HEK293 (cell line): ENCODE results near the gene TTLL11.

Experiments used
- CTCF ChIA-PET: fragments of 350-600 bp; formaldehyde crosslinking; extraction: SDS; loops from one replicate; lab custom pipeline; 2021; ENCODE audit warnings: antibody characterized with exemption; lab: Yijun Ruan, JAX
- POLR2A ChIA-PET: fragments of 300-600 bp; formaldehyde crosslinking; extraction: SDS; loops from one replicate; lab custom pipeline; 2020; ENCODE audit warnings: antibody characterized with exemption, inconsistent platforms; lab: Yijun Ruan, JAX
- H3K27ac ChIP-seq: fragments of 200-500 bp; sonication (Bioruptor generic); 2 replicates; pipeline ENCODE4 v1.5.1; 2014; ENCODE audit warnings: low read depth, low read length, control low read depth, inconsistent platforms; ENCODE audit errors: extremely low read depth
- H3K36me3 ChIP-seq, 2 experiments: fragments of 200-500 bp in 1 of 2; sonication (Bioruptor generic) in 1 of 2; 1 replicate in 1 of 2; 2 replicates in 1 of 2; pipeline ENCODE4 v1.5.1; 2014 to 2017; ENCODE audit warnings: inconsistent platforms in 2 of 2, low read length in 2 of 2; ENCODE audit not compliant: control insufficient read depth in 2 of 2, insufficient read depth in 1 of 2
- H3K4me1 ChIP-seq: fragments of 200-500 bp; sonication (Bioruptor generic); 2 replicates; pipeline ENCODE4 v1.5.1; 2014; ENCODE audit warnings: mild to moderate bottlenecking, low read length, inconsistent platforms; ENCODE audit not compliant: control insufficient read depth, insufficient read depth
- H3K4me3 ChIP-seq: 2 replicates; pipeline ENCODE4 v1.5.1; 2011; ENCODE audit warnings: low read depth, mild to moderate bottlenecking, control low read depth, low read length, moderate library complexity
- H3K9me3 ChIP-seq: fragments of 200-500 bp; sonication (Bioruptor generic); 2 replicates; pipeline ENCODE4 v1.5.1; 2014; ENCODE audit warnings: low read depth, low read length, inconsistent platforms; ENCODE audit not compliant: control insufficient read depth, insufficient read depth
- EGR2 ChIP-seq: fragments of 450-650 bp; formaldehyde crosslinking; IDR thresholded peaks from 2 replicates; pipeline ENCODE4 v1.5.1; 2016; ENCODE audit warnings: low read depth, missing biosample characterization, missing genetic modification characterization
- GLIS1 ChIP-seq: fragments of 450-650 bp; formaldehyde crosslinking; IDR thresholded peaks from 2 replicates; pipeline ENCODE4 v1.5.1; 2016; ENCODE audit warnings: missing biosample characterization, missing genetic modification characterization
- HOXC10 ChIP-seq: sonication (generic); formaldehyde crosslinking; IDR thresholded peaks from 2 replicates; pipeline ENCODE4 v1.8.1; 2023; ENCODE audit warnings: mild to moderate bottlenecking, missing genetic modification reagents
- KLF8 ChIP-seq: fragments of 450-650 bp; formaldehyde crosslinking; IDR thresholded peaks from 2 replicates; pipeline ENCODE4 v1.5.1; 2016; ENCODE audit warnings: missing biosample characterization, missing genetic modification characterization
- PRDM1 ChIP-seq: fragments of 450-650 bp; formaldehyde crosslinking; IDR thresholded peaks from 2 replicates; pipeline ENCODE4; 2016; ENCODE audit warnings: missing biosample characterization, missing genetic modification characterization
- PRDM6 ChIP-seq: fragments of 450-650 bp; formaldehyde crosslinking; IDR thresholded peaks from 2 replicates; pipeline ENCODE4 v1.5.1; 2017; ENCODE audit warnings: missing biosample characterization, missing genetic modification characterization
- REST ChIP-seq: fragments of 450-650 bp; formaldehyde crosslinking; IDR thresholded peaks from 2 replicates; pipeline ENCODE4 v1.5.1; 2016; ENCODE audit warnings: missing biosample characterization, missing genetic modification characterization
- SALL2 ChIP-seq: fragments of 450-650 bp; formaldehyde crosslinking; IDR thresholded peaks from 2 replicates; pipeline ENCODE4 v1.5.0; 2017; ENCODE audit warnings: missing biosample characterization, mild to moderate bottlenecking, missing genetic modification characterization, borderline replicate concordance
- SETDB1 ChIP-seq: IDR thresholded peaks from one replicate; pipeline ENCODE4 v1.6.1; 2017; ENCODE audit warnings: mild to moderate bottlenecking, low read length, moderate library complexity, mixed read lengths; ENCODE audit not compliant: insufficient read length
- ZEB2 ChIP-seq: fragments of 450-650 bp; formaldehyde crosslinking; IDR thresholded peaks from 2 replicates; pipeline ENCODE4 v1.5.1; 2016; ENCODE audit warnings: missing biosample characterization, missing genetic modification characterization
- ZFHX2 ChIP-seq: fragments of 450-650 bp; formaldehyde crosslinking; conservative IDR thresholded peaks from 2 replicates; pipeline ENCODE4 v1.5.1; 2016; ENCODE audit warnings: missing biosample characterization, missing genetic modification characterization
- ZNF140 ChIP-seq: fragments of 450-650 bp; formaldehyde crosslinking; IDR thresholded peaks from 2 replicates; pipeline ENCODE4 v1.5.1; 2016; ENCODE audit warnings: missing biosample characterization, missing genetic modification characterization
- ZNF148 ChIP-seq: fragments of 450-650 bp; formaldehyde crosslinking; IDR thresholded peaks from 2 replicates; pipeline ENCODE4 v1.5.0; 2017; ENCODE audit warnings: missing biosample characterization, missing genetic modification characterization, borderline replicate concordance
- ZNF2 ChIP-seq: fragments of 450-650 bp; formaldehyde crosslinking; IDR thresholded peaks from 2 replicates; pipeline ENCODE4 v1.5.1; 2016; ENCODE audit warnings: missing biosample characterization, missing genetic modification characterization
- ZNF248 ChIP-seq: fragments of 450-650 bp; formaldehyde crosslinking; IDR thresholded peaks from 2 replicates; pipeline ENCODE4 v1.5.1; 2017; ENCODE audit warnings: missing biosample characterization, missing genetic modification characterization
- ZNF26 ChIP-seq: fragments of 450-650 bp; formaldehyde crosslinking; IDR thresholded peaks from 2 replicates; pipeline ENCODE4 v1.5.1; 2016; ENCODE audit warnings: missing biosample characterization, missing genetic modification characterization
- ZNF274 ChIP-seq, 2 experiments: fragments of 200-500 bp in 1 of 2; fragments of 450-650 bp in 1 of 2; sonication (Bioruptor generic) in 1 of 2; formaldehyde crosslinking in 1 of 2; IDR thresholded peaks; 2 replicates each; pipeline versions ENCODE4 v1.5.1 to v1.6.1; 2014 to 2016; ENCODE audit warnings: borderline replicate concordance in 1 of 2, inconsistent platforms in 1 of 2, low read length in 1 of 2, missing biosample characterization in 1 of 2, missing genetic modification characterization in 1 of 2
- ZNF37A ChIP-seq: fragments of 450-650 bp; IDR thresholded peaks from 2 replicates; pipeline ENCODE4 v1.5.1; 2018; ENCODE audit warnings: missing biosample characterization, missing genetic modification characterization
- ZNF629 ChIP-seq: fragments of 450-650 bp; formaldehyde crosslinking; IDR thresholded peaks from 2 replicates; pipeline ENCODE4 v1.5.1; 2017; ENCODE audit warnings: missing biosample characterization, missing genetic modification characterization
- ZNF701 ChIP-seq: fragments of 450-650 bp; formaldehyde crosslinking; IDR thresholded peaks from 2 replicates; pipeline ENCODE4 v1.5.1; 2016; ENCODE audit warnings: missing biosample characterization, missing genetic modification characterization
- ZNF747 ChIP-seq: fragments of 450-650 bp; formaldehyde crosslinking; IDR thresholded peaks from 2 replicates; pipeline ENCODE4 v1.5.1; 2016; ENCODE audit warnings: missing biosample characterization, missing genetic modification characterization
- ZNF768 ChIP-seq: fragments of 450-650 bp; formaldehyde crosslinking; IDR thresholded peaks from 2 replicates; pipeline ENCODE4 v1.5.1; 2018; ENCODE audit warnings: missing biosample characterization, mild to moderate bottlenecking, missing genetic modification characterization
- ZNF792 ChIP-seq: fragments of 450-650 bp; formaldehyde crosslinking; IDR thresholded peaks from 2 replicates; pipeline ENCODE4 v1.5.1; 2016; ENCODE audit warnings: missing biosample characterization, missing genetic modification characterization

Gene TTLL11

GRCh38 chr9:122058051-122058450 lies 35.1 kb downstream of the TTLL11 start:
- Histone ChIP-seq H3K36me3 (no peaks in the 10 kb centered on the region), H3K9me3 (no peaks in the 10 kb centered on the region), H3K27ac (no peak overlapping the region), H3K4me1 (no peaks in the 10 kb centered on the region), H3K4me3 (no peak overlapping the region)
- ChIA-PET CTCF (interaction anchor here (0.6 to 1.1 kb wide), 2 partner anchors 135 to 512 kb away, joined by 4 to 6 read pairs; no protein-coding TSS in a partner anchor), POLR2A (no interaction called here)
- TF ChIP-seq PRDM6 (tag by site-specific recombination) = no peak
- no peak for TF ChIP-seq HOXC10 (CRISPR knock-in tag)
- TF ChIP-seq ZNF629 = no peak
- no peak for TF ChIP-seq ZNF26
- no peak for TF ChIP-seq SETDB1
- TF ChIP-seq ZNF701 = no peak
- no peak for TF ChIP-seq ZNF2 (tag by site-specific recombination)
- no peak for TF ChIP-seq PRDM1 (tag by site-specific recombination)
- TF ChIP-seq ZNF768 = no peak
- TF ChIP-seq ZNF140 (tag by site-specific recombination) = no peak
- TF ChIP-seq ZNF274 (IDR thresholded peaks at IDR 0.05; ENCODE audit: low read length) = no peak
- no peak for TF ChIP-seq ZNF274 (tag by site-specific recombination; IDR thresholded peaks at IDR 0.05; ENCODE audit: borderline replicate concordance)
- TF ChIP-seq ZFHX2 (tag by site-specific recombination) = peak; percentile 64
- TF ChIP-seq ZNF248 (tag by site-specific recombination) = no peak
- 0 out of 2 replicates have a peak, but pooled peaks have one; percentile 36 for TF ChIP-seq EGR2 (tag by site-specific recombination)
- no peak for TF ChIP-seq SALL2 (tag by site-specific recombination)

- Histone ChIP-seq H3K4me3 (no peak overlapping the region), H3K9me3 (no peaks in the 10 kb centered on the region)
- TF ChIP-seq KLF8 (tag by site-specific recombination) = no peak
- TF ChIP-seq ZNF792 (tag by site-specific recombination) = no peak
- no peak for TF ChIP-seq REST
- no peak for TF ChIP-seq ZNF2 (tag by site-specific recombination)
- TF ChIP-seq ZEB2 = no peak
- TF ChIP-seq ZNF148 = no peak
- no peak for TF ChIP-seq GLIS1
- no peak for TF ChIP-seq ZNF37A (tag by site-specific recombination)
- TF ChIP-seq ZNF747 = no peak
- TF ChIP-seq, all 188 proteins: peak for 0
- Histone ChIP-seq H3K27ac (no peak overlapping the region), H3K36me3 (no peaks in the 10 kb centered on the region), H3K4me1 (no peaks in the 10 kb centered on the region)
- ChIA-PET POLR2A (no interaction called here), CTCF (interaction anchor here (0.6 to 0.9 kb wide), 4 partner anchors 16 to 737 kb away, joined by 3 to 5 read pairs (median 3); no protein-coding TSS in a partner anchor)
Measured at GRCh38 chr9:122057211-122057610, 35.9 kb downstream of the TTLL11 start.
